LNCaP clone FGC (cell line): ENCODE data around the gene SUMO4.

Experiments
- DNase-seq: peaks from one replicate; pipeline ENCODE4 v3.0.0-alpha.2; 2011; ENCODE audit warnings: low read depth
- H3K4me3 ChIP-seq: 2 replicates; pipeline ENCODE4 v1.5.1; 2011; ENCODE audit warnings: mild to moderate bottlenecking, low read depth, low read length, control low read depth
- TF ChIP-seq, protein P1 (sequence below): IDR thresholded peaks from 2 replicates; pipeline ENCODE4 v1.5.1; 2012; ENCODE audit warnings: mild to moderate bottlenecking; ENCODE audit not compliant: control insufficient read depth, insufficient read depth; ENCODE audit errors: extremely low read depth

Gene SUMO4

GRCh38 chr6:149362289-149362688 lies 37.8 kb upstream of the SUMO4 start:
- no peak overlapping the region for H3K4me3 ChIP-seq
- DNase-seq, result no peak
- TF ChIP-seq, protein P1, sequence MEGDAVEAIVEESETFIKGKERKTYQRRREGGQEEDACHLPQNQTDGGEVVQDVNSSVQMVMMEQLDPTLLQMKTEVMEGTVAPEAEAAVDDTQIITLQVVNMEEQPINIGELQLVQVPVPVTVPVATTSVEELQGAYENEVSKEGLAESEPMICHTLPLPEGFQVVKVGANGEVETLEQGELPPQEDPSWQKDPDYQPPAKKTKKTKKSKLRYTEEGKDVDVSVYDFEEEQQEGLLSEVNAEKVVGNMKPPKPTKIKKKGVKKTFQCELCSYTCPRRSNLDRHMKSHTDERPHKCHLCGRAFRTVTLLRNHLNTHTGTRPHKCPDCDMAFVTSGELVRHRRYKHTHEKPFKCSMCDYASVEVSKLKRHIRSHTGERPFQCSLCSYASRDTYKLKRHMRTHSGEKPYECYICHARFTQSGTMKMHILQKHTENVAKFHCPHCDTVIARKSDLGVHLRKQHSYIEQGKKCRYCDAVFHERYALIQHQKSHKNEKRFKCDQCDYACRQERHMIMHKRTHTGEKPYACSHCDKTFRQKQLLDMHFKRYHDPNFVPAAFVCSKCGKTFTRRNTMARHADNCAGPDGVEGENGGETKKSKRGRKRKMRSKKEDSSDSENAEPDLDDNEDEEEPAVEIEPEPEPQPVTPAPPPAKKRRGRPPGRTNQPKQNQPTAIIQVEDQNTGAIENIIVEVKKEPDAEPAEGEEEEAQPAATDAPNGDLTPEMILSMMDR, result no peak

- H3K4me3 ChIP-seq, result no peak overlapping the region
- TF ChIP-seq, protein P1, result no peak
- DNase-seq, result no peak
Measured at GRCh38 chr6:149363154-149363553, 36.9 kb upstream of the SUMO4 start.

DNA sequence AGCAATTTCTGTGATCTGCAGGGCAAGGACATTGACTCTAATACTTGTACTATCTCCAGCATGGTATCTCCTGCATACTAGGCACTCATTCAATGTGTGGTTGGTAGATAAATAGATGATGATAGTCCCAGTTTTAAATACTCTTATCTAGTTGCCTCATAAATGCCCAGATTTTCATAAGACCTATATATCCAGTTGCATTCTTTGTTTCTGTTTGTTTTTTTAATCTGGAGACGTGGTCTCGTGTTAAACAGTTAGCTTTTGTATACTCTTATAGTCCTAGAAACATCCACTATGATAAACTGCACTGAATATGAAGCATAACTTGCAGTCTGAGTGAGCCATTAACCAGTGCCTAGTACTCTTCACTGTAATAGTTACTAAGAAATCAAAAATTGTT lies 35.5 kb upstream of the SUMO4 start:
- TF ChIP-seq, protein P1, result no peak
- DNase-seq, result no peak
- no peak overlapping the region for H3K4me3 ChIP-seq

DNA sequence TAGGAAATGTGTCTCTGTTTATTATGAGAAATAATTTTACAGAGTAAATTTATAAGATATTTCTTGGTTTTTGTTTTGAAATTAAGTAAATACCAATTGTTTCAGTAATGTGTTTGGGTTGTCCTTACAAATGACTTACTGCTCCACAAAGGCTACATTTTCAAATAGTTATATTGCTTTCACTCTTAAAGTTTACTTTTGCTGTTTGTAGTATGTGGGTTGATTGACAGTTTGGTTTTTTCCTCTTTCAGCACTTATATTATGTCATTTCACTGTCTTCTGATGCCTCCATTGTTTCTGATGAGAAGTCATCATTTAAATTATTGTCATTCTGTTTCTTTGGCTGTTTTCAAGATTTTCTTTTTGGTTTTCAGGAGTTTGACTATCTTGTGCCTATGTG lies 34.9 kb upstream of the SUMO4 start:
- TF ChIP-seq, protein P1, result no peak
- DNase-seq, result no peak
- no peak overlapping the region for H3K4me3 ChIP-seq

DNA sequence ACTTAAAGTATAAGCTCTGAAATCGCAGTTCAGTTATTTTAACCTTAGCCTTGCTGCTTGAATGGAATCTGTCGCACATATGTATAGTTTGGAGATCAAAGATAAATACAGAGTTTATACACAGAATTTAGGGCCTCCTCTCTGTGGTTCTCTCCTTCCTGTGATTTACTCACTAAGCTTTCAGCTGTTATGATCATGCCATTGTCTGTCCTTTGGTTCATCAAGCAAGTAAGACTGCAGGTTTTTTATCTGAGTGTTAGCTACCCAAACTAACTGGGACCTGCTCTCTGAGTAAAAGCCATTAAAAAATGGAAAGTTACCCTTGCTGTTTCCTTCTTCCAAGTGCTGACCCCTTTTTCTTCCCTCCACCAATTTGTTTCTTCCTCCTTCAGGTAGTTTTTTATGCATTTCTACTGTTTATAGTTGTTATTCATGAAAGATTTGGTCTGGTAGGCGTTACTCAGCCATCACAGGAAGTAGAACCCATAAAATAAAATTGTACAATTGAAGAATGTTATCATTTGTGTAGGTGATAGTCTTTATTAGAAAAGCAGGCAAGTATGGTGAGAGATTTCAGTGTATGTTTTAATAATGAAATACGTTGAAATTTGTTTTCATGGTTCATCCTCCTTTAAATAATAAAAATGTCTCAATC lies 33.7 kb upstream of the SUMO4 start:
- DNase-seq, result no peak
- no peak overlapping the region for H3K4me3 ChIP-seq
- TF ChIP-seq, protein P1, result no peak

DNA sequence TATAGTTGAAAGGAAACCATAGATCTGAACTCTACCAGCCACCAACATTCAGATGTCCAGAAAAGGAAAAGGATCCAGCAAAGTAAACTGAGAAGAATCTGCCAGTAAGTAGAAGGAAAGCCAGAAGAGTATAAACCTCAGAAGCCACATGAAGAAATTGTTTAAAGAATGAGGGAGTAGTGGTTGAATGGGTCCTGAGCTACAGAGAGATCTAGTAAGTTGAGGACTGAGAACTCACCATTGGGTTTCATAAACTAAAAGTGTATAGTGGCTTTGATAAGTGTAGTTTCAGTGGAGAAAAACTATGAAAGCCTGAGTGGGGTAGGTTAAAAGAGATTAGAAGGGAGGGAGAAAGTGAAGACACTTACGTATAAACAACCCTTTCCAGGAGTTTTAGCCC lies 32.0 kb upstream of the SUMO4 start:
- H3K4me3 ChIP-seq, result no peak overlapping the region
- TF ChIP-seq, protein P1, result no peak
- no peak for DNase-seq

DNA sequence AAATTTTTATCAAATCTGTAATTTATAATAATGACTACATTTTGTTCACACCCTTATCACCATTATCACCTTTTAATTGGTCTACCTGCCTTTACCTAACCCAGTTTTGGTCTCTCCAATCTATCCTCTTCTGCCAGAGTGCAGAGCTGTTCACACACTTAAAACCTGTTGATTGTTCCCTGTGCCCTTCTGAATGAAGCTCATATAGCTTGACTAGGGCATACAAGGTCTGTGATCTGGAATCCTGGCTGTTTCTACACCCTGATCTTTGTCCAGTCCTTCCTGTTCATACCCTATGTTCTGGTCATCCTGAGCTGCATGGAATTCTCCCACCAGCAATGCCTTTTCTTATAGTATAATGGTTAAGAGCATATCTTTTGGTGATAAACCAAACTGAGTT lies 28.9 kb upstream of the SUMO4 start:
- no peak overlapping the region for H3K4me3 ChIP-seq
- TF ChIP-seq, protein P1, result no peak
- DNase-seq, result no peak
